Smooth muscle cell (in vitro differentiated cells): Measurements from ENCODE around the gene HOXC13. TPM values are rescaled to one million over a fixed set of nuclear protein-coding genes. Genes with fewer than 3 reads are reported as not detected.

ENCODE experiments used
- DNase-seq: peaks from one replicate; lab custom pipeline; 2025; ENCODE audit not compliant: unreplicated experiment; lab: John Stamatoyannopoulos, UW
- H2AFZ ChIP-seq: fragments of 200-600 bp; sonication (generic); 2 replicates; pipeline ENCODE4 v1.6.0; 2016; ENCODE audit warnings: antibody characterized with exemption, low read depth, mild to moderate bottlenecking
- H3F3A ChIP-seq: fragments of 200-600 bp; sonication (generic); 2 replicates; pipeline ENCODE4 v1.6.0; 2017; ENCODE audit warnings: antibody characterized with exemption, low read depth
- H3K27ac ChIP-seq: fragments of 200-600 bp; sonication (generic); 2 replicates; pipeline ENCODE4 v1.5.1; 2016; ENCODE audit warnings: low read depth, mild to moderate bottlenecking
- H3K27me3 ChIP-seq: fragments of 200-600 bp; sonication (generic); 2 replicates; pipeline ENCODE4 v1.6.1; 2016; ENCODE audit warnings: low read depth, mild to moderate bottlenecking
- H3K36me3 ChIP-seq: fragments of 200-600 bp; sonication (generic); 2 replicates; pipeline ENCODE4 v1.5.1; 2016; ENCODE audit warnings: low read depth
- H3K4me1 ChIP-seq: fragments of 200-600 bp; sonication (generic); 2 replicates; pipeline ENCODE4 v1.5.1; 2016; ENCODE audit warnings: low read depth
- H3K4me2 ChIP-seq: fragments of 200-600 bp; sonication (generic); 2 replicates; pipeline ENCODE4 v1.6.0; 2016; ENCODE audit warnings: mild to moderate bottlenecking
- H3K4me3 ChIP-seq: fragments of 200-600 bp; sonication (generic); 2 replicates; pipeline ENCODE4 v1.5.1; 2016; ENCODE audit warnings: mild to moderate bottlenecking
- H3K79me2 ChIP-seq: fragments of 200-600 bp; sonication (generic); 2 replicates; pipeline ENCODE4 v1.6.0; 2016; ENCODE audit warnings: low read depth, mild to moderate bottlenecking
- H3K9ac ChIP-seq: fragments of 200-600 bp; sonication (generic); 2 replicates; pipeline ENCODE4 v1.6.0; 2016; ENCODE audit warnings: low read depth
- H3K9me3 ChIP-seq: fragments of 200-600 bp; sonication (generic); replicated peaks from 2 replicates; pipeline ENCODE4 v1.5.1; 2016; ENCODE audit warnings: low read depth
- H4K20me1 ChIP-seq: fragments of 200-600 bp; sonication (generic); 2 replicates; pipeline ENCODE4 v1.6.0; 2016; ENCODE audit warnings: low read depth
- WGBS: methylation state at CpG from one replicate; pipeline ENCODE4 v1.1.7; 2016; ENCODE audit warnings: low lambda C conversion rate; 5-methylcytosine and 5-hydroxymethylcytosine counted together
- polyA plus RNA-seq: library from polyadenylated mRNA; unstranded; fragments of >200 nt; fragmentation: Nextera tagmentation; extraction: Ambion mirVana; gene quantifications from 2 replicates; pipeline ENCODE4 v1.2.1, GENCODE V29; 2016
- total RNA-seq: library from RNA; depleted of rRNA; stranded (reverse); fragments of >200 nt; gene quantifications from 2 replicates; pipeline ENCODE4 v1.2.3, GENCODE V29; 2014
- TF ChIP-seq, protein P1 (sequence below): fragments of 200-600 bp; sonication (generic); IDR thresholded peaks from 2 replicates; pipeline ENCODE4 v1.5.1; 2017; ENCODE audit warnings: borderline replicate concordance, mild to moderate bottlenecking, antibody characterized with exemption; ENCODE audit not compliant: insufficient read depth, poor library complexity, severe bottlenecking

Gene HOXC13
- total and polyA plus RNA-seq, 2 experiments from 2014 or later = 2.2 to 3.6 TPM

GRCh38 chr12:53956251-53956887 is 17.7 kb downstream of the HOXC13 start:
- no peak overlapping the region for H3K27ac ChIP-seq

GRCh38 chr12:53956914-53957536 is 18.4 kb downstream of the HOXC13 start:
- H3K27me3 ChIP-seq = peaks cover 100% of the 10 kb centered on the region
- no peak for DNase-seq
- H3K9me3 ChIP-seq = no peaks in the 10 kb centered on the region
- no peak overlapping the region for H2AFZ ChIP-seq
- H3K36me3 ChIP-seq = no peaks in the 10 kb centered on the region
- H3K4me3 ChIP-seq = no peak overlapping the region
- no peak overlapping the region for H3K4me2 ChIP-seq
- no peak overlapping the region for H3K9ac ChIP-seq
- 49% methylated on average over 11 of the region's 11 CpGs for WGBS
- no peaks in the 10 kb centered on the region for H3K79me2 ChIP-seq
- no peaks in the 10 kb centered on the region for H4K20me1 ChIP-seq
- H3K4me1 ChIP-seq = no peaks in the 10 kb centered on the region
- peaks cover 4% of the 10 kb centered on the region for H3F3A ChIP-seq
- TF ChIP-seq, protein P1, sequence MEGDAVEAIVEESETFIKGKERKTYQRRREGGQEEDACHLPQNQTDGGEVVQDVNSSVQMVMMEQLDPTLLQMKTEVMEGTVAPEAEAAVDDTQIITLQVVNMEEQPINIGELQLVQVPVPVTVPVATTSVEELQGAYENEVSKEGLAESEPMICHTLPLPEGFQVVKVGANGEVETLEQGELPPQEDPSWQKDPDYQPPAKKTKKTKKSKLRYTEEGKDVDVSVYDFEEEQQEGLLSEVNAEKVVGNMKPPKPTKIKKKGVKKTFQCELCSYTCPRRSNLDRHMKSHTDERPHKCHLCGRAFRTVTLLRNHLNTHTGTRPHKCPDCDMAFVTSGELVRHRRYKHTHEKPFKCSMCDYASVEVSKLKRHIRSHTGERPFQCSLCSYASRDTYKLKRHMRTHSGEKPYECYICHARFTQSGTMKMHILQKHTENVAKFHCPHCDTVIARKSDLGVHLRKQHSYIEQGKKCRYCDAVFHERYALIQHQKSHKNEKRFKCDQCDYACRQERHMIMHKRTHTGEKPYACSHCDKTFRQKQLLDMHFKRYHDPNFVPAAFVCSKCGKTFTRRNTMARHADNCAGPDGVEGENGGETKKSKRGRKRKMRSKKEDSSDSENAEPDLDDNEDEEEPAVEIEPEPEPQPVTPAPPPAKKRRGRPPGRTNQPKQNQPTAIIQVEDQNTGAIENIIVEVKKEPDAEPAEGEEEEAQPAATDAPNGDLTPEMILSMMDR = no peak
- H3K27ac ChIP-seq = no peak overlapping the region

More at GRCh38 chr12:53956251-53956887, 17.7 kb downstream of the HOXC13 start:
- H3F3A ChIP-seq = peaks cover 4% of the 10 kb centered on the region
- TF ChIP-seq, protein P1 = no peak
- H3K36me3 ChIP-seq = no peaks in the 10 kb centered on the region
- H3K79me2 ChIP-seq = no peaks in the 10 kb centered on the region
- no peak overlapping the region for H3K4me3 ChIP-seq
- H3K4me2 ChIP-seq = no peak overlapping the region
- H3K4me1 ChIP-seq = no peaks in the 10 kb centered on the region
- H3K27me3 ChIP-seq = peaks cover 100% of the 10 kb centered on the region
- no peaks in the 10 kb centered on the region for H3K9me3 ChIP-seq
- H3K9ac ChIP-seq = no peak overlapping the region
- H4K20me1 ChIP-seq = no peaks in the 10 kb centered on the region
- no peak for DNase-seq
- no peak overlapping the region for H2AFZ ChIP-seq
- 21% methylated on average over 25 of the region's 25 CpGs for WGBS

- TF ChIP-seq, protein P1 = no peak
- 19% methylated on average over 3 of the region's 3 CpGs for WGBS
Measured at GRCh38 chr12:53958128-53958527, 19.5 kb downstream of the HOXC13 start.

More at GRCh38 chr12:53958128-53958527, 19.5 kb downstream of the HOXC13 start:
- no peaks in the 10 kb centered on the region for H3K9me3 ChIP-seq
- no peak overlapping the region for H3K4me3 ChIP-seq
- no peak for DNase-seq
- H3F3A ChIP-seq = peaks cover 4% of the 10 kb centered on the region
- no peak overlapping the region for H3K4me2 ChIP-seq
- H3K79me2 ChIP-seq = no peaks in the 10 kb centered on the region
- H4K20me1 ChIP-seq = no peaks in the 10 kb centered on the region
- peaks cover 100% of the 10 kb centered on the region for H3K27me3 ChIP-seq
- no peak overlapping the region for H3K9ac ChIP-seq
- H3K27ac ChIP-seq = no peak overlapping the region
- H2AFZ ChIP-seq = no peak overlapping the region
- H3K4me1 ChIP-seq = no peaks in the 10 kb centered on the region
- no peaks in the 10 kb centered on the region for H3K36me3 ChIP-seq
